Loucy (cell line): Measurements from ENCODE around the gene ZDHHC14.

Experiments used
- H2AFZ ChIP-seq: fragments of 200-600 bp; sonication (generic); 2 replicates; pipeline ENCODE4 v1.6.0; 2016; ENCODE audit warnings: antibody characterized with exemption, mild to moderate bottlenecking, low read length, moderate library complexity
- H3F3A ChIP-seq: fragments of 200-600 bp; 2 replicates; pipeline ENCODE4 v1.6.0; 2016; ENCODE audit warnings: antibody characterized with exemption, low read depth, mild to moderate bottlenecking
- H3K27me3 ChIP-seq: fragments of 200-600 bp; sonication (generic); 2 replicates; pipeline ENCODE4 v1.6.1; 2014; ENCODE audit warnings: low read length, mild to moderate bottlenecking; ENCODE audit not compliant: insufficient read depth, poor library complexity, severe bottlenecking
- H3K36me3 ChIP-seq: fragments of 200-600 bp; sonication (generic); 2 replicates; pipeline ENCODE4 v1.6.1; 2016; ENCODE audit warnings: low read length; ENCODE audit not compliant: insufficient read depth
- H3K4me1 ChIP-seq: fragments of 200-600 bp; sonication (generic); 2 replicates; pipeline ENCODE4 v1.5.1; 2014; ENCODE audit warnings: low read length, mild to moderate bottlenecking; ENCODE audit not compliant: insufficient read depth, poor library complexity, severe bottlenecking
- H3K4me2 ChIP-seq: fragments of 200-600 bp; sonication (generic); 2 replicates; pipeline ENCODE4 v1.6.0; 2014; ENCODE audit warnings: antibody characterized with exemption, low read length, low read depth, mild to moderate bottlenecking; ENCODE audit not compliant: poor library complexity, severe bottlenecking
- H3K4me3 ChIP-seq: fragments of 200-600 bp; sonication (generic); 2 replicates; pipeline ENCODE4 v1.5.1; 2014; ENCODE audit warnings: low read length, mild to moderate bottlenecking, mixed read lengths; ENCODE audit not compliant: poor library complexity, severe bottlenecking
- H3K79me2 ChIP-seq: fragments of 200-600 bp; sonication (generic); 2 replicates; pipeline ENCODE4 v1.6.1; 2014; ENCODE audit warnings: low read length; ENCODE audit not compliant: insufficient read depth
- H3K9ac ChIP-seq: fragments of 200-600 bp; sonication (generic); 2 replicates; pipeline ENCODE4 v1.6.0; 2014; ENCODE audit warnings: mild to moderate bottlenecking, low read depth, low read length, moderate library complexity; ENCODE audit not compliant: poor library complexity, severe bottlenecking
- H3K9me2 ChIP-seq: fragments of 200-600 bp; sonication (generic); replicated peaks from 2 replicates; pipeline ENCODE4 v1.6.1; 2016; ENCODE audit warnings: low read depth, low read length, mixed read lengths
- H3K9me3 ChIP-seq: fragments of 200-600 bp; sonication (generic); 2 replicates; pipeline ENCODE4 v1.6.1; 2014; ENCODE audit warnings: mild to moderate bottlenecking, antibody characterized with exemption, low read length, low read depth; ENCODE audit not compliant: insufficient read depth
- H4K20me1 ChIP-seq: fragments of 200-600 bp; sonication (generic); 2 replicates; pipeline ENCODE4 v1.6.0; 2014; ENCODE audit warnings: antibody characterized with exemption, low read length, mild to moderate bottlenecking; ENCODE audit not compliant: insufficient read depth, poor library complexity, severe bottlenecking
- EZH2phosphoT487 ChIP-seq: fragments of 200-600 bp; IDR thresholded peaks from 2 replicates; pipeline ENCODE4 v1.6.1; 2018; ENCODE audit warnings: antibody characterized with exemption, mild to moderate bottlenecking, moderate library complexity, borderline replicate concordance
- TF ChIP-seq, protein P1 (sequence below): fragments of 200-600 bp; sonication (generic); conservative IDR thresholded peaks from 2 replicates; pipeline ENCODE4 v1.5.1; 2014; ENCODE audit warnings: mild to moderate bottlenecking, antibody characterized with exemption, low read length

Gene ZDHHC14

DNA sequence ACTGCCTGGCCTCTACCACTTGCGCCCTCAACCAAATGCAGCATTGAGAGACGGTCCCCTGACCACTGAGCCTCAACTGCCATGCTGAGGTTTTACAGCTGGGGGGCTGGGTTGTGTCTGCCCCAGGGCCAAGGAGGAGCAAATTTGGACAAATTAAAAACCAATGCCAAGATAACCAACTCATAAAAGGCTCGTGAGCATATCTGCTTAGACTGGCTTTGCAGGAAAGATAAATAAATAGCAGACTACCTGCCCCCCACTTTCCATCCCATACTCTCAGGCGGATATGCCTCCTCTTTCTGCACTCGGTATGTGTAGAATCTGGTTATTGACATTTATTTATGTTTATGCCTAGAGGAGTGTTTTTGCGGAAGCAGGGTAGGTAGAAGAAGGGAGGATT, 76.8 kb downstream of the ZDHHC14 start:
- Histone ChIP-seq H3K4me1 (peaks cover 22% of the 10 kb centered on the region), H3K36me3 (no peaks in the 10 kb centered on the region), H3F3A (no peaks in the 10 kb centered on the region), H3K4me3 (no peak overlapping the region), H3K4me2 (no peak overlapping the region), H3K9ac (no peak overlapping the region), H3K9me2 (no peaks in the 10 kb centered on the region), H4K20me1 (no peaks in the 10 kb centered on the region), H3K27me3 (no peaks in the 10 kb centered on the region), H2AFZ (no peak overlapping the region), H3K9me3 (no peaks in the 10 kb centered on the region), H3K79me2 (no peaks in the 10 kb centered on the region)
- no peak for TF ChIP-seq EZH2phosphoT487

DNA sequence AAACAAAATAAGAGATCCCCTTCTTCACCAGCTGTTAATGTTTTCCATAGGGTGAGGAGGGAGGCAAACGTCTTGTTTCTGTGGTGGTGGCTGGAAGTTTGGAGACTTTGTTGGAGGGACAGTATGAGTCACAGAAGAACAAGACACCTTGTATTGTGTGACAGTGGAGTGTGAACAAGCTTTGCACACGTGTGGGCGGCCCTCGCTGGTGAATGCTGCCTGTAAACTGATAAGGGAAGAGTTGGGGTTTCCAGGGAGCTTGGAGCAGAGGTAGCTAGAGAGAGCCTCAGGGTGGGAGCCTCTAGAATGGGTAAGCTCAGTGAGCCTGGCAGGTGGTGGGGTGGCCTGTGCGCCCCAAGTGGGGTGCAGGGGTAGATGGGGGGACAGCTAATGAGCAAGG, 78.3 kb downstream of the ZDHHC14 start:
- Histone ChIP-seq H3K9me3 (no peaks in the 10 kb centered on the region), H2AFZ (no peak overlapping the region), H3K27me3 (no peaks in the 10 kb centered on the region), H3K4me2 (no peak overlapping the region), H3F3A (no peaks in the 10 kb centered on the region), H3K4me3 (no peak overlapping the region), H3K36me3 (no peaks in the 10 kb centered on the region), H3K4me1 (peaks cover 22% of the 10 kb centered on the region), H3K9me2 (no peaks in the 10 kb centered on the region), H4K20me1 (no peaks in the 10 kb centered on the region), H3K79me2 (no peaks in the 10 kb centered on the region), H3K9ac (no peak overlapping the region)
- no peak for TF ChIP-seq EZH2phosphoT487
- TF ChIP-seq, protein P1, sequence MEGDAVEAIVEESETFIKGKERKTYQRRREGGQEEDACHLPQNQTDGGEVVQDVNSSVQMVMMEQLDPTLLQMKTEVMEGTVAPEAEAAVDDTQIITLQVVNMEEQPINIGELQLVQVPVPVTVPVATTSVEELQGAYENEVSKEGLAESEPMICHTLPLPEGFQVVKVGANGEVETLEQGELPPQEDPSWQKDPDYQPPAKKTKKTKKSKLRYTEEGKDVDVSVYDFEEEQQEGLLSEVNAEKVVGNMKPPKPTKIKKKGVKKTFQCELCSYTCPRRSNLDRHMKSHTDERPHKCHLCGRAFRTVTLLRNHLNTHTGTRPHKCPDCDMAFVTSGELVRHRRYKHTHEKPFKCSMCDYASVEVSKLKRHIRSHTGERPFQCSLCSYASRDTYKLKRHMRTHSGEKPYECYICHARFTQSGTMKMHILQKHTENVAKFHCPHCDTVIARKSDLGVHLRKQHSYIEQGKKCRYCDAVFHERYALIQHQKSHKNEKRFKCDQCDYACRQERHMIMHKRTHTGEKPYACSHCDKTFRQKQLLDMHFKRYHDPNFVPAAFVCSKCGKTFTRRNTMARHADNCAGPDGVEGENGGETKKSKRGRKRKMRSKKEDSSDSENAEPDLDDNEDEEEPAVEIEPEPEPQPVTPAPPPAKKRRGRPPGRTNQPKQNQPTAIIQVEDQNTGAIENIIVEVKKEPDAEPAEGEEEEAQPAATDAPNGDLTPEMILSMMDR = no peak

DNA sequence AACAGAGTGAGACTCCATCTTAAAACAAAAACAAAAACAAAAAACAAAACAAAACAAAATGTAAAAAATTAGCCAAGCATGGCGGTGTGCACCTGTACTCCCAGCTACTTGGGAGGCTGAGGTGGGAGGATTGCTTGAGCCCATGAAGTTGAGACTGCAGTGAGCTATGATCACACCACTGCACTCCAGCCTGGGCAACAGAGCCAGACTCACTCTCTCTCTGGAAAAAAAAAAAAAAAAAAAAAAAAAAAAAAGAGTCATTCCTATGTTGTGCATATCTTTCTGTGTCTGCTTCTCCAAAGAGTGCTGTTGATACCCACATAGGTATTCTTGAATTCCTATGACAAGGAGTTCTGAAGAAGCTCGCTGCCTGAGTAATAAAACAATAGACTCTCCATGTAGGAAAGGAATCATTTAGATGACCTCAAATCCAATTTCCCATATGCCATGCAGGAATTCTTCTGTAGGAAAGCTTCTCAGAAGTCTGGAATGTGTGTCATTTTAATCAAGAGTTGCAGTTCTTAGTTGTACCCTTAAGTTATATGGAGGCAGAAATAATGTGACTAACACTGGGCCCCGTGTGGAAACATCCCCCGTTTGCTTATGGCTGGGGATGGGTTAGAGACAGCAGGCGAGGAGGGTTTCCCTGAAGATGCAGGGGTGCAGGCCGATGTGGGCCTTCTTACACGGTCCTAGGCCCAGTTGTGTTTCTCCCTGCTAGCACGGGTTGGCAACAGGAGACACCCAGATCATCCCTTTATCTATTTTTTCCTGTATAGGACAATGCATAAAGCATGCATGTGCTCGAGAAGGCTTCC, 79.4 kb downstream of the ZDHHC14 start:
- Histone ChIP-seq H3K4me2 (no peak overlapping the region), H2AFZ (no peak overlapping the region), H3K9ac (no peak overlapping the region), H3F3A (no peaks in the 10 kb centered on the region), H3K9me2 (no peaks in the 10 kb centered on the region), H3K4me3 (no peak overlapping the region), H3K9me3 (no peaks in the 10 kb centered on the region), H3K4me1 (peaks cover 22% of the 10 kb centered on the region), H4K20me1 (no peaks in the 10 kb centered on the region), H3K36me3 (no peaks in the 10 kb centered on the region), H3K79me2 (no peaks in the 10 kb centered on the region), H3K27me3 (no peaks in the 10 kb centered on the region)
- TF ChIP-seq, protein P1 = no peak
- no peak for TF ChIP-seq EZH2phosphoT487
